Erythroblast (primary cell): ENCODE measurements around the gene ZKSCAN7.
"Not testable (repeated sequence)": the region's sequence is repeated elsewhere in the genome, so short reads cannot be mapped to it uniquely, and the experiment has no call there.

Experiments
- GATA1 ChIP-seq: IDR thresholded peaks from 2 replicates; pipeline ENCODE4 v1.6.1; 2011; ENCODE audit warnings: low read depth, mild to moderate bottlenecking, control low read depth, low read length, moderate library complexity
- POLR2A ChIP-seq: IDR thresholded peaks from 2 replicates; pipeline ENCODE4 v1.6.1; 2011; ENCODE audit warnings: mild to moderate bottlenecking, low read length

GRCh38 chr3:44578316-44578715, 23.3 kb downstream of the ZKSCAN7 start:
- not testable (repeated sequence) for TF ChIP-seq POLR2A, GATA1
